ENCODE data around the gene OR8B3.

OR8B3 gene

DNA sequence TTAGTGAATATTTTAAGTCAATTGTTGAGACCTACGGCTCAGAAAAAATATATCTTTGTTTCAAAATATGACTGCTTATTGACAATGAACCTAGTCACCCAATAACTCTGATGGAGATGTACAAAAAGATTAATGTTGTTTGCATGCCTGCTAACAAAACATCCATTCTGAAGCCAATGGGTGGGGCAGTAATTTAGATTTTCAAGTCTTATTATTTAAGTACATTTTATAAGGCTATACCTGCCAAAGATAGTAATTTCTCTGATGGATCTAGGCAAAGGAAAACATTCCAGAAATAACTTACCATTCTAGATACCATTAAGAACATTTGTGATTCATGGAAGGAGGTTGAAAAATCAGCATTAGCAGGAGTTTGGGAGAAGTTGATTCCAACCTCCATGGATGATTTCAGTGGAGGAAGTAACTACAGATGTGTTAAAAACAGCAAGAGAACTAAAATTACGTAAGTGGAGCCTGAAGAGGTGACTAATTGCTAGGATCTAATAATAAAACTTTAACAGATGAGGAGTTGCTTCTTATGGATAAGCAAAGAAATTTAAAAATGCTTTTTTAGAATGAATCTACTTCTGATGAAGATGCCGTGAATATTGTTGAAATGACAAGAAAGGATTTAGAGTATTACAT lies 52.4 kb downstream of the OR8B3 start:
- no peaks in the 10 kb centered on the region for H3K4me1 ChIP-seq (ENCODE audit: control insufficient read depth in 1 of 2, insufficient read depth in 2 of 2, low read length in 2 of 2)
- H3K27ac ChIP-seq (ENCODE audit: low read length): no peak overlapping the region
- H3K4me3 ChIP-seq (ENCODE audit: low read depth in 1 of 2, low read length in 2 of 2): no peak overlapping the region
- H3K36me3 ChIP-seq (ENCODE audit: control insufficient read depth in 1 of 2, insufficient read depth in 2 of 2, low read length in 2 of 2): no peaks in the 10 kb centered on the region
- peaks cover 0 to 11% of the 10 kb centered on the region in 2 donors for H3K9me3 ChIP-seq (ENCODE audit: control insufficient read depth in 1 of 2, low read length in 2 of 2)
- H3K27me3 ChIP-seq (ENCODE audit: low read depth, low read length): no peaks in the 10 kb centered on the region
